GM21360 (cell line): ENCODE results near the gene TUBA1C.
"Not testable (repeated sequence)": the region's sequence is repeated elsewhere in the genome, so short reads cannot be mapped to it uniquely, and the experiment has no call there.

ENCODE experiments used
- ATAC-seq: cut with Tn5 transposase; IDR thresholded peaks from one replicate; pipeline ENCODE4 v1.9.1; 2021; ENCODE audit warnings: mild to moderate bottlenecking, moderate library complexity; ENCODE audit not compliant: unreplicated experiment

The TUBA1C gene

GRCh38 chr12:49305762-49306510 lies 41.1 kb downstream of the TUBA1C start:
- no peak for ATAC-seq

- ATAC-seq: no peak
Observed at GRCh38 chr12:49309386-49309785, 44.5 kb downstream of the TUBA1C start.

GRCh38 chr12:49310451-49311000 lies 45.6 kb downstream of the TUBA1C start:
- ATAC-seq: not testable (repeated sequence)

DNA sequence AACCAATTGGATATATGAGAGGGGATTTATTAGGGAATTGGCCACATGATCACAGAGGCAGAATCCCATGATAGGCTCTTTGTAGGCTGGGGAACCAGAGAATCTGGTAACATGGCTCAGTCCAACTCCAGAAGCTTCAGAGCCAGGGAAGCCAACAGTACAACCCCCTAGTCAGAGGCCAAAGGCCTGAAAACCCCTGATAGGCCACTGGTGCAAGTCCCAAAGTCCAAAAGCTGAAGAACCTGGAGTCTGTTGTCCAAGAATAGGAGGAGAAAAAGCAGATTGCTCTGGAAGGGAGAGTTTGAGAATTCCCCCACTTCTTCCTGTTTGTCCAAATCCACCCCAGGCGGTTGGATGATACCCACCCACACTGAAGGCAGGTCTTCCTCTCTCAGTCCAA lies 49.9 kb downstream of the TUBA1C start:
- no peak for ATAC-seq

DNA sequence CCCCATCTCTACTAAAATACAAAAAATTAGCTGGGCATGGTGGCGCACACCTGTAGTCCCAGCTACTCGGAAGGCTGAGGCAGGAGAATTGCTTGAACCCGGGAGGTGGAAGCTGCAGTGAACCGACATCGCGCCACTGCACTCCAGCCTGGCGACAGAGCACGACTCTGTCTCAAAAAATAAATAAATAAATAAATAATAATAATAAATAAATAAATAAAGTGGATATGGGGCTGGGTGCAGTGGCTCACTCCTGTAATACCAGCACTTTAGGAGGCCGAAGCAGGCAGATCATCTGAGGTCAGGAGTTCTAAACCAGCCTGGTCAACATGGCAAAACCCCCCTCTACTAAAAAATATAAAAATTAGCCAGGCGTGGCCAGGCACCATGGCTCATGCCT lies 52.2 kb downstream of the TUBA1C start:
- not testable (repeated sequence) for ATAC-seq

- not testable (repeated sequence) for ATAC-seq
Observed at GRCh38 chr12:49320411-49321103, 55.7 kb downstream of the TUBA1C start.

GRCh38 chr12:49322367-49322707 lies 57.5 kb downstream of the TUBA1C start:
- no peak for ATAC-seq

- peak; percentile 93 for ATAC-seq
Observed at GRCh38 chr12:49322708-49323523, 58.0 kb downstream of the TUBA1C start, which contains the start of gene TROAP. Gene TROAP (plus strand): TSS chr12:49323255. CDS start chr12:49323609, 354 bp downstream.

- ATAC-seq: no peak
Observed at GRCh38 chr12:49323524-49324097, 58.7 kb downstream of the TUBA1C start.
